ENCODE measurements around the gene ADGRD2. TPM values are rescaled to one million over a fixed set of nuclear protein-coding genes. Genes with fewer than 3 reads are reported as not detected.

Gene ADGRD2
- total and polyA plus RNA-seq, 2 of the 13 experiments (the other 11 are each of a cell fraction or from before 2014, with no cell fraction given) = not detected

DNA sequence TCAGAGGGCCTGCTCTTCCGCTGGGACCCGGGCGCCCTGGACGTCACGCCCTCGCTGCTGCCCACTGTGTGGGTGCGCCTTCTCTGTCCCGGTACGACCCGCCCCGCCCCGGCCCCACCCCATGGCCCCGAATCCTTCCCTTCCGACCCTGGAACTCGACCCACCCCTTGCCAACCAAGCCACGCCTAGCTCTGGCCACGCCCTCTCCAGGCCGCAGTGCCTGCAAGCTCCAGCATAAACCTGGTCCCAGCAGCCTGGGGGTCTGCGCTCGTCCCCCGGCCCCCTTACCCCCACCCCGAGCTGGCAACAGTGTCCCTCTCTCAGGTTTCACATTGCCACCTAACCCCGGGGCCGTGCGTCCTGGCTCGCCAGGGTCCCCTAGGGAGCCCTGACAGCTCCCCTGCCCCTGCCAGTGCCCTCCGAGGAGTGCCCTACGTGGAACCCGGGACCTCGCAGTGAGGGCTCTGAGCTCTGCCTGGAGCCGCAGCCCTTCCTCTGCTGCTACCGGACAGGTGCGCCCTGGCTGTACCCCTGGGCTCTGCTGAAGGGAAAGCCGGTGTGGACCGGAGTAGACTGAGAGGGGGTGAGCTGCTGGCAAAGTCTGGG is 3.4 kb downstream of the ADGRD2 start:
- peaks cover 10% of the 10 kb centered on the region; the same call in 1 of the 2 replicates for H3K4me1 ChIP-seq (ENCODE audit: insufficient read depth, low read length)
- POLR2A ChIA-PET = interaction anchor here (0.6 kb wide), 1 partner anchor 8 kb away, joined by 3 read pairs; no protein-coding TSS in a partner anchor
- ATAC-seq (peak; percentile 17; the same call in 2 of the 3 replicates), FAIRE-seq (no peak), DNase-seq (ENCODE audit: low spot score) (no peak)
- TF ChIP-seq NCOA2 (CRISPR knock-in tag; IDR thresholded peaks at IDR 0.05) = no peak
- TF ChIP-seq, protein P1, sequence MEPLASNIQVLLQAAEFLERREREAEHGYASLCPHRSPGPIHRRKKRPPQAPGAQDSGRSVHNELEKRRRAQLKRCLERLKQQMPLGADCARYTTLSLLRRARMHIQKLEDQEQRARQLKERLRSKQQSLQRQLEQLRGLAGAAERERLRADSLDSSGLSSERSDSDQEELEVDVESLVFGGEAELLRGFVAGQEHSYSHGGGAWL (CRISPR knock-in tag; IDR thresholded peaks at IDR 0.05) = no peak
- TF ChIP-seq ZNF678 (CRISPR knock-in tag; IDR thresholded peaks at IDR 0.05) = no peak
- no peak for TF ChIP-seq SCMH1 (CRISPR knock-in tag; IDR thresholded peaks at IDR 0.05; ENCODE audit: borderline replicate concordance)
- TF ChIP-seq RFX5 (IDR thresholded peaks at IDR 0.05; ENCODE audit: low read depth, low read length) = no peak
- no peak for TF ChIP-seq SRF (IDR thresholded peaks at IDR 0.05; ENCODE audit: low read depth, low read length)
- no peak for TF ChIP-seq TBX2 (CRISPR knock-in tag; IDR thresholded peaks at IDR 0.05; ENCODE audit: borderline replicate concordance)
- TF ChIP-seq ZNF350 (CRISPR knock-in tag; IDR thresholded peaks at IDR 0.05; ENCODE audit: borderline replicate concordance, low read depth) = no peak
- no peak for TF ChIP-seq EP300 (IDR thresholded peaks at IDR 0.05; ENCODE audit: low read depth in 2 of 2, low read length in 2 of 2)
- no peak for TF ChIP-seq EP300 (CRISPR knock-in tag; IDR thresholded peaks at IDR 0.05; ENCODE audit: borderline replicate concordance)
- no peak for TF ChIP-seq SATB2 (CRISPR knock-in tag; IDR thresholded peaks at IDR 0.05)
- TF ChIP-seq, protein P2, sequence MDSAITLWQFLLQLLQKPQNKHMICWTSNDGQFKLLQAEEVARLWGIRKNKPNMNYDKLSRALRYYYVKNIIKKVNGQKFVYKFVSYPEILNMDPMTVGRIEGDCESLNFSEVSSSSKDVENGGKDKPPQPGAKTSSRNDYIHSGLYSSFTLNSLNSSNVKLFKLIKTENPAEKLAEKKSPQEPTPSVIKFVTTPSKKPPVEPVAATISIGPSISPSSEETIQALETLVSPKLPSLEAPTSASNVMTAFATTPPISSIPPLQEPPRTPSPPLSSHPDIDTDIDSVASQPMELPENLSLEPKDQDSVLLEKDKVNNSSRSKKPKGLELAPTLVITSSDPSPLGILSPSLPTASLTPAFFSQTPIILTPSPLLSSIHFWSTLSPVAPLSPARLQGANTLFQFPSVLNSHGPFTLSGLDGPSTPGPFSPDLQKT (CRISPR knock-in tag; IDR thresholded peaks at IDR 0.05; ENCODE audit: borderline replicate concordance) = no peak
- TF ChIP-seq, protein P3, sequence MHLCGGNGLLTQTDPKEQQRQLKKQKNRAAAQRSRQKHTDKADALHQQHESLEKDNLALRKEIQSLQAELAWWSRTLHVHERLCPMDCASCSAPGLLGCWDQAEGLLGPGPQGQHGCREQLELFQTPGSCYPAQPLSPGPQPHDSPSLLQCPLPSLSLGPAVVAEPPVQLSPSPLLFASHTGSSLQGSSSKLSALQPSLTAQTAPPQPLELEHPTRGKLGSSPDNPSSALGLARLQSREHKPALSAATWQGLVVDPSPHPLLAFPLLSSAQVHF (CRISPR knock-in tag; IDR thresholded peaks at IDR 0.05) = no peak
- no peak for TF ChIP-seq SPEN (CRISPR knock-in tag; IDR thresholded peaks at IDR 0.05; ENCODE audit: low read depth)
- no peak for TF ChIP-seq KMT2B (CRISPR knock-in tag; IDR thresholded peaks at IDR 0.05)
- no TSS peak for BruUV-seq (replicated peaks)
- no peak overlapping the region for H2AFZ ChIP-seq (ENCODE audit: low read length)
- no peaks in the 10 kb centered on the region for H3K9me3 ChIP-seq (ENCODE audit: low read length)
- in situ Hi-C loops (cut with HindIII; ENCODE audit: extremely low pct_ligation_motif_present, low pct_unique_long_range_greater_than_20kb) = no loop called here
- peaks cover 14 to 36% of the 10 kb centered on the region in 2 experiments; a peak in 3 of 5 replicates for H3K27me3 ChIP-seq (ENCODE audit: control insufficient read depth in 1 of 2, insufficient read depth in 2 of 2, low read length in 2 of 2)
- H3K4me2 ChIP-seq (ENCODE audit: low read depth, low read length) = peak overlapping the region; percentile 51
- no peak overlapping the region for H3K9ac ChIP-seq (ENCODE audit: insufficient read depth, low read depth, low read length)
- 54% methylated on average over 18 of the region's 35 CpGs for WGBS (ENCODE audit: low lambda C conversion rate)
- CTCF ChIA-PET (ENCODE audit: low intra/inter-chr PET ratio, low total read pairs) = no interaction called here
- H4K20me1 ChIP-seq (ENCODE audit: insufficient read depth, low read length) = no peaks in the 10 kb centered on the region
- H3K79me2 ChIP-seq (ENCODE audit: insufficient read depth, low read length) = no peaks in the 10 kb centered on the region
- no peak overlapping the region for H3K27ac ChIP-seq (ENCODE audit: extremely low read length, insufficient read depth, low read length)
- H3K36me3 ChIP-seq (replicated peaks in 1 of 2; ENCODE audit: control insufficient read depth in 1 of 2, insufficient read depth in 2 of 2, low read length in 2 of 2) = no peaks in the 10 kb centered on the region
- H3K4me3 ChIP-seq (replicated peaks in 1 of 3; ENCODE audit: insufficient read depth in 1 of 3, low read depth in 2 of 3, low read length in 3 of 3) = peak overlapping the region in 2 of 3 experiments; percentile 46 to 55; a peak in 3 of 6 replicates
- intact Hi-C loops (cut with micrococcal nuclease; ENCODE audit: unreplicated experiment) = no loop called here

Data from HepG2 (cell line).